Endothelial cell (in vitro differentiated cells): ENCODE measurements around the gene KLF13. TPM values are rescaled to one million over a fixed set of nuclear protein-coding genes. Genes with fewer than 3 reads are reported as not detected.

ENCODE experiments used
- DNase-seq: peaks from one replicate; pipeline ENCODE4 v3.0.0; 2021; ENCODE audit warnings: low spot score
- H3K27ac Mint-ChIP-seq: one replicate; pipeline ENCODE4 v1.8.0; 2021; ENCODE audit warnings: mixed read lengths, inconsistent platforms; ENCODE audit not compliant: unreplicated experiment
- H3K27me3 Mint-ChIP-seq: one replicate; pipeline ENCODE4 v1.8.0; 2021; ENCODE audit warnings: mild to moderate bottlenecking, moderate library complexity, mixed read lengths, inconsistent platforms; ENCODE audit not compliant: unreplicated experiment
- H3K36me3 Mint-ChIP-seq: one replicate; pipeline ENCODE4 v1.8.0; 2021; ENCODE audit warnings: mild to moderate bottlenecking, low read depth, mixed read lengths, inconsistent platforms; ENCODE audit not compliant: unreplicated experiment
- H3K4me1 Mint-ChIP-seq: one replicate; pipeline ENCODE4 v1.8.0; 2021; ENCODE audit warnings: mild to moderate bottlenecking, mixed read lengths, inconsistent platforms; ENCODE audit not compliant: unreplicated experiment
- H3K4me3 Mint-ChIP-seq: one replicate; pipeline ENCODE4 v1.8.0; 2021; ENCODE audit warnings: mild to moderate bottlenecking, mixed read lengths, inconsistent platforms; ENCODE audit not compliant: unreplicated experiment
- H3K9me3 Mint-ChIP-seq: one replicate; pipeline ENCODE4 v1.8.0; 2021; ENCODE audit warnings: mixed read lengths, inconsistent platforms; ENCODE audit not compliant: unreplicated experiment
- total RNA-seq: library from RNA; stranded (reverse); fragmentation: NEBNext Ultra II Directional; extraction: Animal tissue kit (Norgen Biotek cat#: 25700); gene quantifications from one replicate; pipeline ENCODE4 v1.2.1, GENCODE V29; 2021; ENCODE audit not compliant: unreplicated experiment
- TF ChIP-seq, protein P1 (sequence below): fragments of 200-600 bp; sonication (generic); IDR thresholded peaks from one replicate; pipeline ENCODE4 v1.5.0; 2021; ENCODE audit warnings: antibody characterized with exemption; ENCODE audit not compliant: unreplicated experiment

The KLF13 gene
- total RNA-seq, 1 donor from 2014 or later = 45.1 TPM

GRCh38 chr15:31309893-31310606 lies 16.6 kb upstream of the KLF13 start:
- no peaks in the 10 kb centered on the region for H3K9me3 Mint-ChIP-seq
- TF ChIP-seq, protein P1, sequence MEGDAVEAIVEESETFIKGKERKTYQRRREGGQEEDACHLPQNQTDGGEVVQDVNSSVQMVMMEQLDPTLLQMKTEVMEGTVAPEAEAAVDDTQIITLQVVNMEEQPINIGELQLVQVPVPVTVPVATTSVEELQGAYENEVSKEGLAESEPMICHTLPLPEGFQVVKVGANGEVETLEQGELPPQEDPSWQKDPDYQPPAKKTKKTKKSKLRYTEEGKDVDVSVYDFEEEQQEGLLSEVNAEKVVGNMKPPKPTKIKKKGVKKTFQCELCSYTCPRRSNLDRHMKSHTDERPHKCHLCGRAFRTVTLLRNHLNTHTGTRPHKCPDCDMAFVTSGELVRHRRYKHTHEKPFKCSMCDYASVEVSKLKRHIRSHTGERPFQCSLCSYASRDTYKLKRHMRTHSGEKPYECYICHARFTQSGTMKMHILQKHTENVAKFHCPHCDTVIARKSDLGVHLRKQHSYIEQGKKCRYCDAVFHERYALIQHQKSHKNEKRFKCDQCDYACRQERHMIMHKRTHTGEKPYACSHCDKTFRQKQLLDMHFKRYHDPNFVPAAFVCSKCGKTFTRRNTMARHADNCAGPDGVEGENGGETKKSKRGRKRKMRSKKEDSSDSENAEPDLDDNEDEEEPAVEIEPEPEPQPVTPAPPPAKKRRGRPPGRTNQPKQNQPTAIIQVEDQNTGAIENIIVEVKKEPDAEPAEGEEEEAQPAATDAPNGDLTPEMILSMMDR = no peak
- DNase-seq = no peak
- H3K4me1 Mint-ChIP-seq = peaks cover 5% of the 10 kb centered on the region
- H3K36me3 Mint-ChIP-seq = no peaks in the 10 kb centered on the region
- no peak overlapping the region for H3K4me3 Mint-ChIP-seq
- peaks cover 18% of the 10 kb centered on the region for H3K27me3 Mint-ChIP-seq
- no peak overlapping the region for H3K27ac Mint-ChIP-seq

DNA sequence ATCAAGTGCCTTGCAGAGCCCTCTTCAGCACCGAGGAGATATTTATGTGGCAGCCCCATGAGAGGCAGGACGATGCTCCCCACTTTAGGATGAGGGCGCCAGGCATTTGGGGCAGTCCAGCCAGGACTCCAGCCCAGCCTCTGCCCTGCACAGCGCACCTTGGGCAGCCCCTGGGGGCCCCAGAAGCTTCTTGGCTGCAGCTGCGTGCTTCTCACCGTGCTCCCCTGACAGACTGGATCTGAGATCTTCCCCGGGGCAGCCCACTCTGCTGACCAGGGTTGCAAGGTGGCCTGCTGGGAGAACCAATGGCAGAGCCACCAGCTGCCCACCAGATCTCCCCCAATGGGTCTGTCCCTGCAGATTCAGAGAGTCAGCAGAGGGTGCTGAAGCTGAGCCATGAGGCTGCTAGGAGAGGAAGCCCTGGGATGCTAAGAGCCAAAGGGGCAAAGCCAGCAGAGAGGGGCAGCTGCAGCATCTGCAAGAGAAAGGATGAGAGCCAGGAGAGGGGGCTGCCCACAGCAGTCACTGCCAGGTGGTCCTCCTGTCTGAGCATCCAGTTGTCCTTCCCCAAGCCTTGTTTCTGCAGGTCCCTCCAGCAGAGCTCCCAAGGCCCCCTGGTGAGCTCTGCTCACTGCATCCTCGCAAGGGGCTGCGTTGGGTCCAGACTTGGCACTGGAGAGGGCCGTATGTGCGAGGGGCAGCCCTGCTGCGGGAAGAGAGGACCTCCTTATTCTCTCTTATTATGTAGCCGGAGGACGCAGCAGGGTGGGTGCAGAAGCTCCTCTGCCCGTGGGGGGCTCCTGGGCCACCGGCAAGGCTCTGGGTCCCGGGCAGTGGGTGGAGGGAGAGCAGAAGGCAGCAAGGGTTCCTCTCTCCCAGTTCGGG lies 14.7 kb upstream of the KLF13 start:
- peaks cover 9% of the 10 kb centered on the region for H3K27me3 Mint-ChIP-seq
- TF ChIP-seq, protein P1 = no peak
- peaks cover 5% of the 10 kb centered on the region for H3K4me1 Mint-ChIP-seq
- DNase-seq = no peak
- H3K36me3 Mint-ChIP-seq = no peaks in the 10 kb centered on the region
- no peaks in the 10 kb centered on the region for H3K9me3 Mint-ChIP-seq
- H3K4me3 Mint-ChIP-seq = no peak overlapping the region
- no peak overlapping the region for H3K27ac Mint-ChIP-seq

DNA sequence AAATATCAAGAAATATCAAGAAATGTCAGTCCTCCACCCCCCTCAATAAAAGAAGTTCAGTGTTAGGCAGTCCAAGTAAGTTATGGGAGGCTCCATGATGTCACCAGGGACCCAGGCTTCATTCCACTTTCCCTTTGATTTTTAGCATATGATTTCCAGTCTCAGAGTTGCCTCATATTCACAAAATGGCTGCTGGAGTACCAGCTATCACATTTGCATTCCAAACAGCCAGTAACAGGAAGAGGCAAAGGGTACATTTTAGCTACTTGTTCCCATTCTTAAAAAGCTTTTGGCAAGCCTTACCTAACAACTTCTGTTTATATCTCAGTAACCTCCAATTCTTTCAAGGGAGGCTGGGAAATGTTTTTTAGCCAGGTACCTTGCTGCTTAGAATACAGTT lies 13.4 kb upstream of the KLF13 start:
- H3K27ac Mint-ChIP-seq = no peak overlapping the region
- DNase-seq = no peak

DNA sequence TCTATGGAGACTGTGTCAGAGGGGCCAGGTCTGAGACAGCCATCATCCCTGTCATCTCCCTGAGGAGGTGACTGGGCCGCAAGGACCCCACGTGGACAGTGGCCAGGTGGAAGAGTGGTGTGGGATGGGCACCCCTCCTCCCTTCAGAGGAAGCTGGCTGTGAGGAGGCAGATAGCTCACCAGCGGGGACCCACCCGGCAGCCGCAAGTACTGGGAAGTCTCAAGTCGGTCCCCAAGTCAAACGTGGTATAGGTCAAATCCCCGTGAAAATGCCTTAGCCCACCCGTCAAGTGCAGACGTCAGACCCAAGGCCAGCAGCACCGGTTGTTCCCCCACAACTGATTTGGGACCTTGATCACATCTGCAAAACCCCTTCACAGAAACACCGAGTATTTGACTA lies 12.3 kb upstream of the KLF13 start:
- no peak for DNase-seq
- H3K4me1 Mint-ChIP-seq = no peaks in the 10 kb centered on the region
- no peak overlapping the region for H3K27ac Mint-ChIP-seq
- no peaks in the 10 kb centered on the region for H3K9me3 Mint-ChIP-seq
- TF ChIP-seq, protein P1 = no peak
- H3K27me3 Mint-ChIP-seq = peaks cover 1% of the 10 kb centered on the region
- no peaks in the 10 kb centered on the region for H3K36me3 Mint-ChIP-seq
- no peak overlapping the region for H3K4me3 Mint-ChIP-seq

More for the DNA sequence above, 13.4 kb upstream of the KLF13 start:
- H3K27me3 Mint-ChIP-seq = peaks cover 4% of the 10 kb centered on the region
- no peaks in the 10 kb centered on the region for H3K4me1 Mint-ChIP-seq
- TF ChIP-seq, protein P1 = no peak
- H3K4me3 Mint-ChIP-seq = no peak overlapping the region
- no peaks in the 10 kb centered on the region for H3K9me3 Mint-ChIP-seq
- H3K36me3 Mint-ChIP-seq = no peaks in the 10 kb centered on the region
